GM12891 (cell line): ENCODE data around the gene NLGN1.

ENCODE experiments used
- POLR2A ChIP-seq: IDR thresholded peaks from 2 replicates; pipeline ENCODE4 v1.6.1; 2011; ENCODE audit warnings: low read depth, low read length, control low read depth
- SPI1 ChIP-seq: IDR thresholded peaks from 2 replicates; pipeline ENCODE4 v1.6.1; 2011; ENCODE audit warnings: low read depth, low read length, control low read depth
- TAF1 ChIP-seq: IDR thresholded peaks from 2 replicates; pipeline ENCODE4 v1.6.1; 2011; ENCODE audit warnings: low read depth, low read length, control low read depth

- no peak for TF ChIP-seq POLR2A
- TF ChIP-seq TAF1, result no peak
- no peak for TF ChIP-seq SPI1
These were observed 734.5 kb downstream of the NLGN1 start for GRCh38 chr3:174132006-174132405.
